HCT116 (cell line): ENCODE results near the gene DHRS12.

Experiments used
- EZH2 ChIP-seq: fragments of 200-600 bp; sonication (generic); IDR thresholded peaks from 2 replicates; pipeline ENCODE4 v1.6.1; 2017; ENCODE audit warnings: antibody characterized with exemption, mixed run types
- POLR2AphosphoS5 ChIP-seq: IDR thresholded peaks from 2 replicates; pipeline ENCODE4 v1.6.1; 2011; ENCODE audit warnings: mild to moderate bottlenecking, low read depth, low read length, moderate library complexity

DNA sequence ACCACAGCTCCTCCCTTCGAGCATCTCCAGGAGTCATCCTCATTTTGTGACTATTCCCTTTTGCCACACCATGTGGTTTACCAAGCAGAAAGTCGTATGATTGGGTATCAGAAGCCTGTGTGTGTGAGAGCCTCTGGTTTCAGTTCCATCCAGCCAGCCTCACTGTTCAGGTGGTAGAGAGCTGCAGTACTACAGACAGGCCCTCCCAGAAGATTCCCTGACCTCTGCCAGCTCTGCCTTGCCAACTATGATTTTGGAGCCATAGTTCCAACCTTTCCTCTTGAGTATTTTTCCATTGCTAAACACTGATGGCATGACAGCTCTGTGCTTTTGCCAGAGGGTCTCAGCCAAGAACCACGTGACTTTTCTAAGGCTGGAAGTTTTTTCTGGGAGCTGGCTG lies 82.5 kb downstream of the DHRS12 start:
- TF ChIP-seq EZH2, result no peak
- no peak for TF ChIP-seq POLR2AphosphoS5
